Fibroblast of skin of left biceps (primary cell): ENCODE measurements around the gene PNMA1.

Source experiments
- DNase-seq, 2 experiments: peaks; one replicate each; pipeline ENCODE4 v3.0.0-alpha.2; 2013; ENCODE audit warnings: low read depth in 2 of 2

PNMA1 gene

DNA sequence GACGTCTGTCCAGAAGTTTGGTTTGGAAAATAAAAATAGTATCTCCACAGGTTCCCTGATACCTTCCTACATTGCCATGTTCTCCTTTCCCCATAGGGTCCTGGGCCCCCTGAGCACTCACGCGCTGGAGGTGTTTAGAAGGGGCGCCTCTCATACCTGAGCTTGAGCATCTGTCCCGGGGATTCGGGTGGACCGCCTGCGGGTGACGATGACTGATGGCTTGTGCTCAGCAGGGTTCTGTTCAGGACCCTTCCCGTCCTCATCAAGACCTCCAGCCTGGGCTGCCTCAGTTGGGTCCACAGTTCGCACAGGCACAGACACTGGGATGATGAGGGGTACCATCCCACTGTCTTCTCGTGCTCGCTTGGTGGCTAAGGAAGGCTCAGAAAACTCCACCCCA is 22.7 kb upstream of the PNMA1 start:
- no peak for DNase-seq

DNA sequence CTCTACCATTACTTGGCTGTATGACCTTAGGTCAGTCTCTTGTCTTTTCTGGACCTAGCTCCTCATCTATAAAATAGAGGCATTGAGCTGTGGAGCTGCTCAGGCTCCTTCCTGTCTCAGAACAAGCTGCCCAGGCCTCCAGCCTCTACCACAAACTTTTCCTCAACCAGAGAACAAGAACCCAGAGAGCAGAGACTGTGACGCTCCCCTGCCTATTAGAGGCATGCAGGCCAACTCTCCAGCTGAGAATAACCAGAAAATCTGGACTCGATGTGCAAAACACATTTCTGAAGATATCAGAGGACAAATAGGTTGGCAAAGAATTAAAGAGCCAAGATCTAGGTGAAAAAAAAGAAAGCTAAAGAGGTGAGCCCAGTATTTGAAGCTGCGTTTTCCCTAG is 17.8 kb upstream of the PNMA1 start:
- no peak for DNase-seq

DNA sequence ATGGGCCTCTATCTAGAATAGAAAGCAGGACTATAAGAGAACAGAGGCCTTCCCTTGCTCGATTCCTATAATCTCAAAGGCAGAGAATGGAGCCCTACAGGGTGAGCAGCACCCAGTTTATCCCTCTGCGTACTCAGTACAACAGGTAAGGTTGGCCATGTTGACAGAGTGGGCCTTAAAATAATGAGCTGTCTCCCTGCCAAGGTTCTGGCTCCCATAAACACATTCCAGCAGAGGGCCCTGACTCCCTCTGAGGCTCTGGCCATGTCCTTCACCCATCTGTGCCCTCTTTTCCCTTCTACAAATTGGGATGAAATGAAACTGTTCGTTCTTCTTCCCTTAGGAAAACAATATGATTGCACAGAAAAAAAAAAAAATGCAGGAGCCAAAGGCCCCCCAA is 16.9 kb upstream of the PNMA1 start:
- no peak for DNase-seq

- no peak for DNase-seq
Observed at GRCh38 chr14:73729556-73730265, 15.5 kb upstream of the PNMA1 start.

DNA sequence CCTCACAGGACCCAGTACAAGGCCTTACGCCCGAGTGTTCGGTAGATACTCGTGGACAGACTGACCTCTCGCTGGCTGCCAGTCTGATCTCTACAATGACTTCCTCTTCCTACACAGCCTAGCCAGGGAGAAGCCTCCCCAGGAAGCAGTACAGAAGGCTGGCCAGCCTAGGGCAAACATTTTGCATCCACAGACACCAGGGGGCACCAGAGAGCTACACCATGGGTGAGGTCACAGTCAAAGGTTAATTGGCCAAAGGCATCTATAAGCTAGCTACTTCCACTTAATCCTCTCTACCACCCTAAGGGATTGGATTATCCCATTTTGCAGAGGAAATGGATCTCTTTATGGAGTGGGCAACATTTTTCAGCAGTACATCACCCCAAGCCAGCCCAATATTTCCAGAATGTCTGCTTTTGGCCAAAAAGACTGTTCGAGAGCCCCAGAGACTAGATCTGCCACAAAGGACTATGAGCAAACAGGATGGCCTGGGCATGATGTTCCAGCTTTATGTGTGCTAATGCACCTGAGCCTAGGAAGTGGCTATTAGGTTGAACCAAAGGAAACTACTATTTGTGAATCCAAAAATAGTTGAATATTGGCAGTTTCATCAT is 14.6 kb upstream of the PNMA1 start:
- DNase-seq, result no peak

- DNase-seq, result no peak
Observed at GRCh38 chr14:73727166-73727565, 13.0 kb upstream of the PNMA1 start.

DNA sequence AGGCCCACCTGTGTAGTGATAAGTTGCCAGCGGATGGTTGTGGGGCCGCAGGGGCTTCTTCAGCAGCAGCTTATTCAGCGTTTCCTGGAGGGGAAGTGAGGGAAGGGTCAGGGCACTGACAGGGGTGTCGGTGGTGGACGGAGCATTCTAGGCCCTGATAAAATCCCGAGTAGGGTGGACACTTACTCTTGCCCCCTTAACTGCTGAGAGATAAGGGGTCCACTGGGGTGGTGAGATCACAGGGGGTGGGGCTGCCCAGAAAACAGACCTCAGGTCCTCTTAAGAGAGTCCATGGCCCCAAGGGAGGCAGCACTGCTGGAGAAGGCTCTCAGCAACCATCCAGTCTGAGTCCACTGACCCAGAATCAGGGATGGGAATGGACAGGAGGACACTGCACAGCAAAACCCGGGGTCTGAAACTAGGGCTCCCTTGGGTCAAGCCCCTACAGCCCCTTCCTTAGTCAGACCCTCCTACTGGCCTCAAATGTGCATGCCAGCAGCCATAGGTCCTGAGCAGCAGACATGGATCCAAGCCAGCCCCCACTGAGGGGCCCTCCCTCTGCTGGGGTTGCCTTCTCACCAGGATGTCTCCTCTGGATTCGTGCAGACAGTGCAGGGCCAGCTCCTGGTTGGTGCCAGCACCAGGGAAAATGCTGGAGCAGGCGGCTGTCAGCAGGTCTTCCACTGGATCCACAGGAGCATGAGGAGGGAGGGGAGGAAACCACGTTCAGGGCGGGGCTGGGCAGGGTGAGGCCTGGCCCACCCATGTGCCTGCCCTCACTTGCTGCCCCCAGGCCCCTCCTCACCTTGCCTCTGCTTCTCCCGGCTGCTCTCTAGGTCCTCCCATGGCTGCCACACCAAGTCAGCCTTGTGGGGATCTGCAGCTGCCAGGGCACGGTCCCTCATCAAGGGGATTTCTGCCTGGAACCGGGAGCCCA is 12.1 kb upstream of the PNMA1 start:
- no peak for DNase-seq

DNA sequence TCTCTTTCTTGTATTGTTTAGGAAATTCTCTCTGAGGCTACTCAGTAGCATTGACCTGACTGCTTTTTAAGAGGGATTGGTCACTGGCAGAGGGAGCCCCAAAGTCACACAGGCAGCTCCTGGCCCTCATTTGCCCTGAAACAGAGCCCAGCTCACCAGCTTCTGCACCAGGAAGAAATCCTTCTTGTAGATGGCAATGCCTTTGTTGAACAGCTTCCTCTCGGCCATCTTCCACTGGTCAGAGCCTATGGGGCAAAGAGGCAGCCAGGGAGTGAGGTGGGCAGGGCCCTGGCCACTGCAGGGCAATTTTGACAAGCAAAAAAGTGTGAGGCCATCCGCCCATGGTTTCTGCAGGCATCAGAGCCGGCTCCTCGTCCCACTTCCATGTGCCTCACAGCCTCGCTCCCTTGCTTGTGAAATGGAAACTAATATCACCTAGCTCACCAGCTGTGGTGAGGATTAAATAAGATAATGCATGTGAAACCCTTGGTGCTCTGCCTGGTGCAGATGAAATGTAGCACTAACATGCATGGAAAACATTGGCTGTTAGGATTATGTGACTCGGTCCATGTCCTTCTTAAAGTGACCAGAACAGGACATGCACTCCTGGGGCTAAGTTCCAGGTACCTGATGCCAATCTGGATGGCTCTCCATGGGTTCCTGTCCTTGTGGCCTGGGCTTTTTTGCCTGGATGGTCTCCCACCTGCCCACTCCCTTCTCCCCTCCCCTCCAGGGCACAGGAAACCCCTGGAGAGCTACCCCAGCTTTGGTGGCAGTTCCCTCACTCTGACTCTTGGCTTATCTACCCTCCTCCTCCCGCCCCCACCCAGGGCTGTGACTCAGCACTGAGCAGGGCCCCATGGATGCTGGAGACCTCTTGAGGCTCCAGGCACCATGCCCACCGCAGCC is 11.2 kb upstream of the PNMA1 start:
- DNase-seq, result no peak

- DNase-seq, result no peak
Observed at GRCh38 chr14:73724696-73725095, 10.5 kb upstream of the PNMA1 start.

- DNase-seq, result peak; percentile 87 to 89
Observed at GRCh38 chr14:73723797-73724661, 9.8 kb upstream of the PNMA1 start.

DNA sequence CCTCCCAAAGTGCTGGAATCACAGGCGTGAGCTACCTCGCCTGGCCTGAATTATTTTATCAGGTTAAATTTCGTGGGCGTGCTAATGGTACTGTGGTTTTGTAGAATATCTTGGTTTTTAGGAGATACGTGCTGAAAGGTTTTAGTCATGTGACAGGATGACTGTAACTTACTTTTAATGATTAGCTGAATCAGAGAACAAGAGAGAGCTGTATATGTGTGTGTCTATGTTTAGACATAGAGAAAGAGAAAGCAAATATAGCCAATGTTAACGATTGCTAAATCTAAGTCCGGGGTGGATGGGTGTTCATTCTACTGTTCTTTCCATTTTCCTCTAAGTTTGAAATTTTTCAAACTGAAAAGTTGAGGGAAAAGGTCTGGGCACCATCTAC is 9.2 kb upstream of the PNMA1 start:
- DNase-seq, result no peak

GRCh38 chr14:73722581-73722980 is 8.4 kb upstream of the PNMA1 start:
- no peak for DNase-seq

DNA sequence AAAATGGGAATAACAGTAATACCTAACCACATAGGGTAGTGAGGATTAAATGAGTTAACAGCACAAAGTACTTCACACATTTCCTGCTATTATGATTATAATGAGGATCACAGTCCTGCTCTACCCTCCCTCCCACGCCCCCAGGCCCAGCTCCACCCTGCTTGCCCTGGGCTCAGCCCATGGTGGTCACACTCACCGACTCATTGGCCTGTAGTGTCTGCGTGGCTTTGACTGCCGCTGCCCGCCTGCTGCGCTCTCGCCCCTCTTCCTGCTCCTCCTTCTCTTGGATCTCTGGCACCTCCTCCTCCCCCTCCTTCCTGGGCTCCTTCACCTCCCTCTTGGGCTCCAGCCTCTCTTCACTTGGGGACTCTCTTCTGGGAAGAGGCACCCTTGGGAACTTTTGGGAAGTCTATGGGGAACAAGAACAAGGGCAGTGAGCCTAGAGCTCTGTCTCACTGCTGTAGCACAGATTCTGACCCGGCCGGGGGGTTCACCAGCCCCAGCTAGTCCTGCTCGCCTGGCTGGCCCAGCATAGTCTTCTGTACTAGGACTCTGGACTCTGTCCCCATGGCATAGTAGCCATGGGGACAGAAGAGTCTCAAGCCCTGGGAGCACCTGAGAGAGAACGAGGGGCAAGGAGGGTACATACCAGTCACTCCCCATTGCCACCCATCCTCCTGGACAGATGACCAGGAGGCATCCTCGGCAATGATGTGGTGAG is 7.1 kb upstream of the PNMA1 start:
- DNase-seq, result no peak

GRCh38 chr14:73720636-73721035 is 6.5 kb upstream of the PNMA1 start:
- DNase-seq, result no peak

DNA sequence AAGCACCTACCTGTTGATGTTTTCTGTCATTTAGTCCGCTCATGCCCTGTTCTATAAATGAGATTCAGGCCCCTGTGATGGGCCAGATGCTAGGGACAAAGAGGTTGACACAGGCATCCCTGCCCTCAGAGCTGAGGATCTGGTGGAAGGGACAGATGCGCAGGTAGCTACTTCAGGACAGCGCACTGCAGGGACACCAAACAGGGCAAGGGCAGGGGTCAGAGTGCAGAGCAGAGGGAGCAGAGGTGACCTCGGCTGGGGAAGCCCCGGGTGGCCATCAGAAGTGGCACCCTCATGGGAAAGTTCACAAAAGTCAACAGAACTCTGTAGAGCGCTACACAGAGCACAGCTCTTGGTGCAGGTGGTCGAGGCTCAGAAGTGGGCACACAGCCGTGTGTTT is 5.6 kb upstream of the PNMA1 start:
- no peak for DNase-seq

DNA sequence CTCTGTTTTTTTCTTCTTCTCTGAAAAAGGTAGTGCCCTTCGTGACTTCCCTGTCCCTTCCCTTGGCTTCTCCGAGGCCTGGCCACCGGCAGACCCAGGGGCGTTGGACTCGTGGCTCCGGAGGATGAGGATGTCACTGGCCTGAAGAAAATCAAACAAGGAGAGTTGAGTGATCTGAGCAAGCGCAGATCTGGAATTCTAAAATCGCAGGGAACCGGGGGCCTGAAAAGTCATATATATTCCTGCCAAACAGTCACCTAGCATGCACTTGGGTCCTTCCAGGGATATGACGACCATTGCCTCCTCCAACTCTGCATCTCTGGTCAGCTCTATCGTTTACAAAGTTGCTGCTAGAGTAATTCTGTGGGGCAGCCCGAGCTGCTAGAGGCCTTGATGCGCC is 5.2 kb upstream of the PNMA1 start:
- no peak for DNase-seq

DNA sequence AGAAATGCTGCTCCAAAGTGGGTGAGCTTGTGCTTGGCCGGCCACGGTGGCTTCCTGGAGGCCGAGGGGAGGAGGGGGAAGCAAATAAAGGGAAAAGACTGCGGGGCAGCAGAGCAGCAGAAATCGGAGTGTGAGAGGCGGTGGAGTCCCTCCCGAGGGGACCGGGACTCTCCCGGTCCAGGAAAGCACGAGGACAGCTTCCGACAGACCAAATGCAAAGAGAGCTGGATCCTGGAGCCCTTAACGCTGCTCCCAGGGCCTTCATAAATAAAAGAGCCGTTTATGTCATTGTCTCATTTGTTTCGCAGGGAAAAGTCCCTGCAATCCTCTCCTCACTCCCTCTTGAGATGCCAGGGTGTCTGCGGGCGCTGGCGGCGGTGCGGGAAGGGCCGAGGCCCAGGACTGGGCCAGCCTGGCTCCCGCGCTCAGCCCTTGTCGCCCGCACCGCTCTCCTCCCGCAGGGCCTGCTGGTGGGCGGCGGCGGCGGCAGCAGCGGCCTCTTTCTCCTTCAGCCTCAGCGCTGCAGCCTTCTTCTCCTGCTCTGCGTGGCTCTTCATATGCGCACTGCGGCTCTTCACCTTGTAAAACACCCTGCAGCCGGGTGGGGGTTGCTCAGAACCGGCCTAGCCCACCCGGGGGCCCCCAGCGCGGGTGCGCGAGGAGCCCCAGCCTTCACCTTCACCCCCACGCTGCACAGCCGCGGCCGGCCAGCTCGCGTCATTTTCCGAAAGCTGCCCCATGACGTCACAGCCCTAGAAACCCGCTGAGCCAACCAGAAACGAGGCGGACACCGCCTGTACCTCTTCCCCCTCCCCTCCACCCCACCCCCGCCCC is 4.5 kb upstream of the PNMA1 start:
- DNase-seq, result no peak

DNA sequence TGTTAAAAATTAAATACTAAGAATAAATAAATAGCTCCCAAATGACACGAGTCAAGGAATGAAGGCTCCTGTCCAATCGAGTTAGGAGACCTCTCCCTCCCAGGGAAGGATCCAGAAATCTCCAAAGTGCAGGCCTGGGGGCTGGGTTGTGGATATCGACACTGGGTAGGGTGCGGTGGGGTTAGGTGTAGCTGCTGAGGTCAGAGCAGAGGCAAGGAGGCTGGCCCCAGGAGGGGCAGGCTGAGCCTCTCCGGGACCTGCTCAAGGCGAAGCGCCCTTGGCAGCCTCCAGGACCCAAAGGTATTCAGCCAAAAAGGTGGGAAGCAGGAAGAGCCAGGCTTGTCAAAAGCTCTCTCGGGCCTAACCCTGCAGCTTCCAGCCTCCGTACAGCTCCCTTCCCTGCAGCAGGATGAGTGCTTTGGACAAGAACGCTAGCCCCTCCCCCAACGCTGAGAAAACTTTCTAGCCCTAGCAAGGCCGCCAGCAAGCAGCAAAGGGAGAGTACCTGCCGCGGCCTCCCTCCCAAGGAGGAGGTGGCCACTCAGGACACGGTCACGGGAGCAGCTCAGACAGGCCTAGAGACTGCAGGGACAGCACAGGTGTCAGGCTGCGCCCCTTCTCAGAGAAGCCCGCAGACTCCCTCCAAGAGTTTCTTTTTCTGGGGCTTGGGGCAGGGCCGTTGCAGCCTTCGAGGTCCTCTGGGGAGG is 3.7 kb upstream of the PNMA1 start:
- no peak for DNase-seq

GRCh38 chr14:73717266-73717665 is 3.1 kb upstream of the PNMA1 start:
- DNase-seq, result no peak
